H9 (cell line): ENCODE data around the gene IFNL2. TPM values are rescaled to one million over a fixed set of nuclear protein-coding genes. Genes with fewer than 3 reads are reported as not detected.

Source experiments
- DNase-seq: peaks from one replicate; pipeline ENCODE4 v3.0.0-alpha.2; 2017
- H2AFZ ChIP-seq: one replicate; pipeline ENCODE4 v1.6.1; 2013; ENCODE audit warnings: mild to moderate bottlenecking, low read length, control low read depth, moderate library complexity
- H2AK5ac ChIP-seq: 2 replicates; pipeline ENCODE4 v1.6.1; 2013; ENCODE audit warnings: low read length, control low read depth, mixed read lengths; ENCODE audit not compliant: insufficient read length
- H2BK120ac ChIP-seq: one replicate; pipeline ENCODE4 v1.6.1; 2013; ENCODE audit warnings: low read depth, mild to moderate bottlenecking, low read length, control low read depth, inconsistent platforms; ENCODE audit not compliant: poor library complexity, severe bottlenecking
- H2BK12ac ChIP-seq: 2 replicates; pipeline ENCODE4 v1.6.1; 2013; ENCODE audit warnings: low read length, control low read depth, mixed read lengths, low read depth; ENCODE audit not compliant: insufficient read length
- H2BK15ac ChIP-seq: 2 replicates; pipeline ENCODE4 v1.6.1; 2013; ENCODE audit warnings: low read depth, low read length, control low read depth
- H2BK20ac ChIP-seq: one replicate; pipeline ENCODE4 v1.6.1; 2013; ENCODE audit warnings: low read depth, mild to moderate bottlenecking, low read length, control low read depth, inconsistent platforms; ENCODE audit not compliant: poor library complexity, severe bottlenecking
- H2BK5ac ChIP-seq: 2 replicates; pipeline ENCODE4 v1.6.1; 2013; ENCODE audit warnings: low read length, control low read depth, mixed read lengths; ENCODE audit not compliant: insufficient read length
- H3K14ac ChIP-seq: 2 replicates; pipeline ENCODE4 v1.6.1; 2013; ENCODE audit warnings: low read length, control low read depth; ENCODE audit not compliant: insufficient read depth
- H3K18ac ChIP-seq: 2 replicates; pipeline ENCODE4 v1.6.1; 2013; ENCODE audit warnings: low read depth, mild to moderate bottlenecking, mixed read lengths, low read length, control low read depth; ENCODE audit not compliant: insufficient read length
- H3K23ac ChIP-seq: 2 replicates; pipeline ENCODE4 v1.6.1; 2013; ENCODE audit warnings: low read length, control low read depth, mixed read lengths, low read depth; ENCODE audit not compliant: insufficient read length
- H3K23me2 ChIP-seq: 2 replicates; pipeline ENCODE4 v1.6.1; 2013; ENCODE audit warnings: low read depth, mild to moderate bottlenecking, mixed read lengths, low read length, control low read depth; ENCODE audit not compliant: insufficient read length, poor library complexity, severe bottlenecking
- H3K27ac ChIP-seq: 2 replicates; pipeline ENCODE4 v1.5.1; 2013; ENCODE audit warnings: low read length, control low read depth, mixed read lengths, low read depth; ENCODE audit not compliant: insufficient read length
- H3K27me3 ChIP-seq: 2 replicates; pipeline ENCODE4 v1.6.1; 2013; ENCODE audit warnings: low read length, control low read depth, inconsistent platforms; ENCODE audit not compliant: insufficient read depth
- H3K4ac ChIP-seq: 2 replicates; pipeline ENCODE4 v1.6.1; 2013; ENCODE audit warnings: low read depth, mild to moderate bottlenecking, control low read depth, inconsistent platforms, low read length, moderate library complexity
- H3K4me1 ChIP-seq: 2 replicates; pipeline ENCODE4 v1.6.1; 2013; ENCODE audit warnings: low read length, control low read depth, inconsistent platforms; ENCODE audit not compliant: insufficient read depth
- H3K4me2 ChIP-seq: 2 replicates; pipeline ENCODE4 v1.6.1; 2013; ENCODE audit warnings: low read length, control low read depth, mixed read lengths; ENCODE audit not compliant: insufficient read length, insufficient read depth
- H3K56ac ChIP-seq: 2 replicates; pipeline ENCODE4 v1.6.1; 2013; ENCODE audit warnings: low read depth, mild to moderate bottlenecking, mixed read lengths, low read length, control low read depth; ENCODE audit not compliant: insufficient read length
- H3K79me1 ChIP-seq: 2 replicates; pipeline ENCODE4 v1.6.1; 2013; ENCODE audit warnings: low read depth, mild to moderate bottlenecking, moderate library complexity, low read length, control low read depth, inconsistent platforms; ENCODE audit not compliant: insufficient read depth, poor library complexity, severe bottlenecking
- H3K79me2 ChIP-seq: 2 replicates; pipeline ENCODE4 v1.6.1; 2013; ENCODE audit warnings: low read length, control low read depth, inconsistent platforms; ENCODE audit not compliant: insufficient read depth
- H3K9ac ChIP-seq: 2 replicates; pipeline ENCODE4 v1.6.1; 2013; ENCODE audit warnings: low read length, control low read depth, mixed read lengths; ENCODE audit not compliant: insufficient read length; ENCODE audit errors: extremely low read depth
- H3K9me3 ChIP-seq: one replicate; pipeline ENCODE4 v1.6.1; 2013; ENCODE audit warnings: low read depth, low read length, inconsistent platforms; ENCODE audit not compliant: control insufficient read depth
- H3T11ph ChIP-seq: one replicate; pipeline ENCODE4 v1.6.1; 2013; ENCODE audit warnings: mild to moderate bottlenecking, low read length, control low read depth, inconsistent platforms
- H4K20me1 ChIP-seq: one replicate; pipeline ENCODE4 v1.6.1; 2013; ENCODE audit not compliant: control insufficient read depth, insufficient read length, insufficient read depth
- H4K5ac ChIP-seq: 2 replicates; pipeline ENCODE4 v1.6.1; 2013; ENCODE audit warnings: low read depth, mild to moderate bottlenecking, mixed read lengths, low read length, control low read depth; ENCODE audit not compliant: insufficient read length
- H4K8ac ChIP-seq: replicated peaks from 2 replicates; pipeline ENCODE4 v1.6.1; 2013; ENCODE audit warnings: low read length, control low read depth, mixed read lengths, low read depth; ENCODE audit not compliant: insufficient read length
- H4K91ac ChIP-seq: 2 replicates; pipeline ENCODE4 v1.6.1; 2013; ENCODE audit warnings: low read depth, mild to moderate bottlenecking, moderate library complexity, mixed read lengths, low read length, control low read depth; ENCODE audit not compliant: insufficient read length
- H3K27ac Mint-ChIP-seq, 3 experiments: 2 replicates in 2 of 3; 3 replicates in 1 of 3; pipeline ENCODE4 v1.8.0; 2020 to 2021; ENCODE audit warnings: mixed read lengths in 3 of 3, mild to moderate bottlenecking in 1 of 3, moderate library complexity in 1 of 3
- H3K27me3 Mint-ChIP-seq: 2 replicates; pipeline ENCODE4 v1.8.0; 2021; ENCODE audit warnings: low read depth, mild to moderate bottlenecking, moderate library complexity, mixed read lengths
- H3K36me3 Mint-ChIP-seq, 3 experiments: 2 replicates in 2 of 3; 3 replicates in 1 of 3; pipeline ENCODE4 v1.8.0; 2020 to 2021; ENCODE audit warnings: low read depth in 3 of 3, mixed read lengths in 3 of 3; ENCODE audit not compliant: insufficient read depth in 1 of 3
- H3K4me1 Mint-ChIP-seq, 2 experiments: 2 replicates each; pipeline ENCODE4 v1.8.0; 2020; ENCODE audit warnings: mixed read lengths in 2 of 2
- H3K4me3 Mint-ChIP-seq, 2 experiments: 2 replicates in 1 of 2; 3 replicates in 1 of 2; pipeline ENCODE4 v1.8.0; 2020 to 2021; ENCODE audit warnings: mild to moderate bottlenecking in 2 of 2, mixed read lengths in 2 of 2, moderate library complexity in 1 of 2
- H3K9me3 Mint-ChIP-seq, 2 experiments: 2 replicates in 1 of 2; 3 replicates in 1 of 2; pipeline ENCODE4 v1.8.0; 2020; ENCODE audit warnings: mild to moderate bottlenecking in 2 of 2, mixed read lengths in 2 of 2, moderate library complexity in 1 of 2
- CTCF ChIP-seq: fragments of 200-600 bp; sonication (generic); conservative IDR thresholded peaks from 3 replicates; pipeline ENCODE4 v1.8.0; 2021; ENCODE audit warnings: antibody characterized with exemption, mild to moderate bottlenecking
- WGBS: extraction: QIAGEN DNeasy Blood & Tissue Kit; methylation state at CpG from one replicate; pipeline ENCODE4 v1.1.7; 2013; ENCODE audit warnings: missing lambda C conversion rate, low lambda C conversion rate, mixed read lengths; ENCODE audit not compliant: insufficient read length; ENCODE audit errors: extremely low coverage; 5-methylcytosine and 5-hydroxymethylcytosine counted together
- total RNA-seq: library from RNA; stranded (reverse); gene quantifications from 2 replicates; pipeline ENCODE4 v1.2.1, GENCODE V29; 2021

IFNL2 gene
- total RNA-seq, 1 experiment from 2014 or later, result not detected

GRCh38 chr19:39232708-39233107 lies 35.5 kb upstream of the IFNL2 start:
- Histone ChIP-seq H2AFZ (no peak overlapping the region), H3K79me2 (no peaks in the 10 kb centered on the region), H3K9me3 (no peaks in the 10 kb centered on the region), H3K79me1 (no peaks in the 10 kb centered on the region), H4K91ac (no peak overlapping the region), H2BK15ac (no peak overlapping the region), H3K14ac (no peak overlapping the region), H3K23ac (no peak overlapping the region), H3K9ac (no peak overlapping the region), H2BK5ac (no peak overlapping the region), H3K18ac (no peak overlapping the region), H2BK12ac (no peak overlapping the region), H3K4ac (no peak overlapping the region), H3K56ac (no peak overlapping the region), H4K20me1 (no peaks in the 10 kb centered on the region), H2AK5ac (no peak overlapping the region), H3K4me1 (no peaks in the 10 kb centered on the region), H3K27me3 (no peaks in the 10 kb centered on the region), H3K4me2 (no peak overlapping the region), H3K23me2 (no peaks in the 10 kb centered on the region), H2BK120ac (no peak overlapping the region), H2BK20ac (no peak overlapping the region), H3T11ph (no peak overlapping the region), H4K5ac (no peak overlapping the region), H3K27ac (no peak overlapping the region), H4K8ac (no peak overlapping the region)
- Mint-ChIP-seq H3K27ac (no peak overlapping the region), H3K36me3 (no peaks in the 10 kb centered on the region), H3K4me3 (no peak overlapping the region), H3K27me3 (peaks cover 60% of the 10 kb centered on the region), H3K9me3 (no peaks in the 10 kb centered on the region), H3K4me1 (no peaks in the 10 kb centered on the region; a peak in 1 of 4 replicates)
- DNase-seq, result no peak
- TF ChIP-seq CTCF, result no peak
- no CpG with 5 or more reads among the region's 5 CpGs for WGBS
